Naive thymus-derived CD8-positive, alpha-beta T cell (primary cell): ENCODE measurements around the gene CCL27. TPM values are rescaled to one million over a fixed set of nuclear protein-coding genes. Genes with fewer than 3 reads are reported as not detected.

ENCODE experiments used
- ATAC-seq, 2 donors: fragments of 150-1000 bp; cut with Tn5 transposase in 1 of 2; sonication (Bioruptor Pico), chemical (Tn5 transposase) in 1 of 2; 1 replicate in 1 of 2; 2 replicates in 1 of 2; pipeline ENCODE4 v1.10.0; 2021; ENCODE audit warnings: mild to moderate bottlenecking in 2 of 2, moderate library complexity in 2 of 2
- POLR2A ChIA-PET: fragments of 350-600 bp; sonication (Branson Sonifier 250); formaldehyde crosslinking; loops from one replicate; lab custom pipeline; 2021; ENCODE audit warnings: antibody characterized with exemption; lab: Charles Lee
- DNase-seq, 10 donors: peaks; one replicate each; pipeline versions ENCODE4 v3.0.0 to v3.0.0-alpha.2; 2020 to 2022
- H3K27ac Mint-ChIP-seq, 10 donors: one replicate each; pipeline ENCODE4 v1.8.0; 2020 to 2022; ENCODE audit warnings: mild to moderate bottlenecking in 10 of 10, mixed read lengths in 10 of 10, moderate library complexity in 4 of 10, inconsistent platforms in 1 of 10
- H3K27me3 Mint-ChIP-seq, 5 donors: one replicate each; pipeline ENCODE4 v1.8.0; 2021 to 2022; ENCODE audit warnings: mixed read lengths in 5 of 5
- H3K36me3 Mint-ChIP-seq, 3 donors: one replicate each; pipeline ENCODE4 v1.8.0; 2020 to 2022; ENCODE audit warnings: mixed read lengths in 3 of 3, mild to moderate bottlenecking in 2 of 3, inconsistent platforms in 1 of 3
- H3K4me1 Mint-ChIP-seq, 4 donors: one replicate each; pipeline ENCODE4 v1.8.0; 2021 to 2022; ENCODE audit warnings: mixed read lengths in 4 of 4
- H3K4me3 Mint-ChIP-seq, 10 donors: one replicate each; pipeline ENCODE4 v1.8.0; 2020 to 2022; ENCODE audit warnings: mild to moderate bottlenecking in 10 of 10, mixed read lengths in 10 of 10, moderate library complexity in 6 of 10, inconsistent platforms in 1 of 10
- H3K9me3 Mint-ChIP-seq, 9 donors: one replicate each; pipeline ENCODE4 v1.8.0; 2020 to 2022; ENCODE audit warnings: mixed read lengths in 9 of 9, mild to moderate bottlenecking in 3 of 9, inconsistent platforms in 1 of 9, moderate library complexity in 1 of 9
- polyA plus RNA-seq, 3 donors: library from polyadenylated mRNA; unstranded; fragments of 300-500 nt; fragmentation: Illumina TruSeq; gene quantifications; one replicate each; pipeline ENCODE4 v1.2.3, GENCODE V29; 2021
- total RNA-seq, 8 experiments: library from RNA in 2 of 8; stranded (reverse) in 2 of 8; gene quantifications; one replicate each; pipeline ENCODE4 v1.2.3 and lab custom pipeline; 2021 to 2026

CCL27 gene
- total and polyA plus RNA-seq, 5 experiments from 2014 or later, result not detected

DNA sequence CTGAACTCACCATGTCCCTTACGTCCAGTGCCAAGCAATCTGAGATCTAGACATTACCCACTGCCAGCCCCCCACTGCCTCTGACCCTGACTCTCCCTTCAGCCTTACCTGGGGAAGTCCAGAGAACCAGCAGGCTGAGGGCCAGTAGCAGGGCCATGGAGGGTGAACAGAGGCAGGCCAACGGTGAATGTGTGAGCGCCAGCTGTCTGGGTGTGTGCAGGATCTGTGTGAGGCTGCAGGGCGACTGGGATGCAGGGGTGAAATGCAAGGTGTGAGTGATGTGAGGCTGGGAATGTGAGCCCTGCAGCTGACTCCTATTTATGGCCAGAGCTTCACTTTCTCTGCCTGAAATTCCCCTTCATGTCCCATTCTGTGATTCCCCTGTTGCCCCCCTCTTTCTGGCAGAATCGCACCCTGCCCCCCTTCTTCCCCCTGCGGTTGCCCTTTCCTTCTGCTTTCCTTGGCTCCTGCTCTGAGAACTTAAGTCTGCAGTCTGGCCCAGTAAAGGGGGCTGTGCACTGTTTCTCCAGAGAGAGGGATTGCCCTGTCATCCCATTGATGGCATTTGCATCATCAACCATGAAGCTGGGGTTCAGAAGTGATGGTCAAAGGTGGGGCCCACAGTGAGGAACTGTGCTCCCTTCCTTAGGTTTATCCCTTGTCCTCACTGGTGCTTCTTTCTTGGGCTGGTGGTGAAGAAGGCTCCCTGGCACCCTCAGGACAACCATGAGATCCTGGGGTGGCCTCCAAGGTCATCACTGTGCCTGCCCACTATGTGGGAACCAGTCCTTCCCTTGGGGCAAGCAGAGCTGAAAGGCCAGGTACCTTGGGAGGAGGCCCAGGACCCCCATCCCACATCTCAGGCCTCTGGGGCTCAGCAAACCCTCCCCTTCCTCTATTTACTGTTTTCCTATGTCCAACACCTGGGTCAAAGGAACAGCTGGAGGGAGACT is 28.8 kb upstream of the CCL27 start, which contains the start of gene CCL19:
Gene CCL19, minus strand, starts transcription at position 294 of the 953 bp plus-strand sequence. Its CDS starts 137 bp downstream, at position 157.
- Mint-ChIP-seq H3K27me3 (peaks cover 0 to 5% (median 2%) of the 10 kb centered on the region in 5 donors), H3K36me3 (no peaks in the 10 kb centered on the region), H3K27ac (peak within 1 kb of the TSS in 1 of 10 donors; percentile 55), H3K4me1 (no peaks in the 10 kb centered on the region), H3K4me3 (no peak within 1 kb of the TSS), H3K9me3 (no peaks in the 10 kb centered on the region)
- DNase-seq (no peak), ATAC-seq (no peak)
- POLR2A ChIA-PET, result no interaction called here

DNA sequence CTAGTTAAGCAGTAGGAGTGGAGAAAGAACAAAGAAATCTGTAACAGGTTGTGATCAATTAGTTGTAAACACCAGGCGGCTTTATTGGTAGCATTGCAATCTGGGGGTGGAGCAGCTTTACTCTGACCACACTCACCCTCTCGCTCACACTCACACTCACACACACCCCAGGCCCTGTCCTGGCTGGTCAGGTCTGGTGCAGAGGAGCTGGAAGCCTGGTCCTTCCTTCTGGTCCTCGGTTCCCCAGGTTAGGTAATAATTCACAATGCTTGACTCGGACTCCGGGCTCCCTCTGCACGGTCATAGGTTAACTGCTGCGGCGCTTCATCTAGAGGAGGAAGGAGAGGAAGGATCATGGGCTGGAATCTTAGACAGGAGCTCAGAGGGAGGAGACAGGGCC is 27.1 kb upstream of the CCL27 start:
- Mint-ChIP-seq H3K4me3 (no peak overlapping the region), H3K9me3 (no peaks in the 10 kb centered on the region), H3K36me3 (no peaks in the 10 kb centered on the region), H3K27ac (no peak overlapping the region), H3K27me3 (peaks cover 0 to 2% (median 0%) of the 10 kb centered on the region in 5 donors), H3K4me1 (no peaks in the 10 kb centered on the region)
- POLR2A ChIA-PET, result no interaction called here
- DNase-seq (no peak), ATAC-seq (no peak)

DNA sequence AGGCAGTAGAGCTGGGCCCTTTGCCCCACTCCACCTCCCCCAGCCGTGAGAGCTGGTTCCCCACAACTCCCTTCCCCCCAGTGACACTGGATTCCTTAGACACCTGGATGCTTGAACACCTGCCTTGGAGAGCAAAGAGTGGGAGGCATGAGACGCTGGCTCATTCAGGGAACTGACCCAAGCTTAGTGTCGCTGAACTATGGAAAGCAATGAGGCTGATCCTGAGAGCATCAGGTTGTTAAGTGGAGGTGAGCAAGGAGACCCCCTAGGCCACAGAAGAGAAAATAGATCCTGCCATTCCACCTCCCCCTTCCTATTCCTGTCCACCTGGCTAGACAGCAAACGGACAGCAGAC is 26.6 kb upstream of the CCL27 start:
- no peaks in the 10 kb centered on the region for H3K4me1 Mint-ChIP-seq
- no peak for ATAC-seq
- POLR2A ChIA-PET, result no interaction called here
- no peaks in the 10 kb centered on the region for H3K9me3 Mint-ChIP-seq
- H3K27me3 Mint-ChIP-seq, result peaks cover 0 to 2% (median 0%) of the 10 kb centered on the region in 5 donors
- H3K36me3 Mint-ChIP-seq, result no peaks in the 10 kb centered on the region
- no peak for DNase-seq
- H3K4me3 Mint-ChIP-seq, result no peak overlapping the region
- no peak overlapping the region for H3K27ac Mint-ChIP-seq

DNA sequence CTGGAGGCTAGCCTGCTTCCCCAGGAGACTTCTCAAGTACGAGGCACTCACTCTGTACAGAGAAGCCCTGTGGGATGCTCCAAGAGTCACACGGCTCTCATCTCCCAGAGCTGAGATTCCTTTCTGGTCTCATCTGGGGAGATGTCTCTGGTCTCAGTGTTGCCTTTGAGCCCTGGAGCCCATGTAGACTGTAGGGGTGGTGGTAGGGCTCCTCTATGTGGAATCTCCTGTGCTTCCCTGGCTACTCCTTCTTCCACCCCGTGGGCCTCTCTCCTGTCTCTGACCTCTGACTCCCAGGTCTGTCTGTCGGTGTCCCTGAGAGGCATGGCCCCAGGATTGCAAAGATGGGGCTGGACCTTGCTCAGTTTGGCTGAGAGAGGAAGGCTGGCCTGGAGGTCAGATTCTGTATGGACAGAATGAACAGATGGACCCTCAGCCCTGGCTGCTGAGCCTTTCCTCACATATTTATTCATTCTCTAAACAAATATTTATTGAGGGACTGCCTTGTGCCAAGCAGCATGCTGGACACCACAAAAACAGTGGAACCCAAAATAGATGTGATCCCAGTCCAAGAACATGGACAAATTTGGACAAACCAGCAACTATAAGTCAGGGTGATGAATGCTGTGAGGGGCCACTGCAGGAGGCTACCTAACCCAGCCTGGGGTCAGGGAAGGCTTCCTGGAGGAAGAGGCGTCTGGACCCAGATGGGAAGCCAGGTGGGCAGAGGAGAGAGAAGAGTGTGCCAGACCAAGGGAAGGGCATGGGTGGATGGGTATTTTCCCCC is 26.1 kb upstream of the CCL27 start:
- H3K4me1 Mint-ChIP-seq, result no peaks in the 10 kb centered on the region
- peaks cover 0 to 2% (median 0%) of the 10 kb centered on the region in 5 donors for H3K27me3 Mint-ChIP-seq
- POLR2A ChIA-PET, result no interaction called here
- ATAC-seq (no peak), DNase-seq (no peak)
- no peaks in the 10 kb centered on the region for H3K9me3 Mint-ChIP-seq
- no peaks in the 10 kb centered on the region for H3K36me3 Mint-ChIP-seq
- H3K4me3 Mint-ChIP-seq, result no peak overlapping the region
- peak overlapping the region in 1 of 10 donors; percentile 46 for H3K27ac Mint-ChIP-seq

DNA sequence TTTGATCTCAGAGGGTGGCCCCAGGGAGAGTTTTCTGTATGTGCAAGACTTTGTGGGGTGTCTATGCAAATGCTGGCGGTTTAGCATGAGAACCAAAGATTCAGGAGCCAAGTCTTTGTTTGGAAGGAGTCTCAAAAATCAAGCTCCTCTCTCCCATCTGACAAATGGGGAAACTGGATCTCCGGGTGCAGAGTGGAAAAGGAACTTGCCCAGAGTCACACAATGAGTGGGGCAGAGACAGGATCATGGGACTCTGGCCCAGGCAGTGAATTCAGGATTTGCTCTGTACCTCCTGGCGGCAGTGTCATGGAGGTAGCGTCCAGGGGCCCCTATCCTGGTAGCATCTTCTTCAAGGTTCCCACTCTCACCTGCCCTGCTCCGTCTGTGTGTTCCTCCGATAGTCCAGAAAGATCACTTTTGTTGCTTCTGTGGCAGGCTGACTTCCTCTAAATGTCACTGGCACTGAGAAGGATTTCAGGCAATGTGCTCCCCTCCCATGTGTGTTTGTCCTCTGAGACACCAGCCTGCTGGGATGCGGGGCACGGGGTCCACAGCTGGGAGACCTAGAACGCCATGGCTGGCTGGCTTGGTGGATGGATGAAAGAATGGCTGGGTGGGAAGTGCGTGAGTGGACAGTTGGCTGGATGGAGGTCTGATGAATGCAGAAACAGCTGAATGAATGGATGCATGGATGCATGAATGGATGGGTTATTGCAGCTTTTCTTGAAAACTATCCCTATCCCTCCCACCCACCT is 25.0 kb upstream of the CCL27 start:
- Mint-ChIP-seq H3K9me3 (no peaks in the 10 kb centered on the region), H3K27me3 (peaks cover 0 to 2% (median 0%) of the 10 kb centered on the region in 5 donors), H3K27ac (no peak overlapping the region), H3K4me3 (no peak overlapping the region), H3K36me3 (no peaks in the 10 kb centered on the region), H3K4me1 (no peaks in the 10 kb centered on the region)
- POLR2A ChIA-PET, result no interaction called here
- DNase-seq, result no peak
- ATAC-seq, result no peak

DNA sequence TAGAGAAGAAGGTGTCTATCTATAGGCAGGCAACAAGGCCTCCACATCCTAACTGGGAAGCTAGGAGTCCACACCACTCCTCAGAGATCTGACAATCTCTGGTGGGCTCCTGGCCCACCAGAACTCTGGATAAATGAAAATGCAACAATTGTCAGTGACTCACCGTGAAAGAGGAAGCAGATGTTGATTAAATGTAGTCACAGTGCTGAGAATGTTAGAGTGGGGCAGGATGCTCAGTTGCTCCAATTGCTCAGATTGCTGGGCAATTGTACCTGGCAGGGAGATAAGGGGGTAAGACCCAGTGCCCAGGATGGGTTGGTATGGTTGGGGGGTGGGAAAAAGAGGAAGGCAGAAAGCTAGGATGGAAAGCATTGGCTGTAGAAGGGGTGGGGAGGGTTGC is 24.3 kb upstream of the CCL27 start:
- H3K36me3 Mint-ChIP-seq, result no peaks in the 10 kb centered on the region
- no peak for DNase-seq
- H3K4me1 Mint-ChIP-seq, result no peaks in the 10 kb centered on the region
- no peak overlapping the region for H3K27ac Mint-ChIP-seq
- H3K4me3 Mint-ChIP-seq, result no peak overlapping the region
- H3K27me3 Mint-ChIP-seq, result peaks cover 0 to 2% (median 0%) of the 10 kb centered on the region in 5 donors
- no peaks in the 10 kb centered on the region for H3K9me3 Mint-ChIP-seq
- POLR2A ChIA-PET, result no interaction called here
- ATAC-seq, result no peak

DNA sequence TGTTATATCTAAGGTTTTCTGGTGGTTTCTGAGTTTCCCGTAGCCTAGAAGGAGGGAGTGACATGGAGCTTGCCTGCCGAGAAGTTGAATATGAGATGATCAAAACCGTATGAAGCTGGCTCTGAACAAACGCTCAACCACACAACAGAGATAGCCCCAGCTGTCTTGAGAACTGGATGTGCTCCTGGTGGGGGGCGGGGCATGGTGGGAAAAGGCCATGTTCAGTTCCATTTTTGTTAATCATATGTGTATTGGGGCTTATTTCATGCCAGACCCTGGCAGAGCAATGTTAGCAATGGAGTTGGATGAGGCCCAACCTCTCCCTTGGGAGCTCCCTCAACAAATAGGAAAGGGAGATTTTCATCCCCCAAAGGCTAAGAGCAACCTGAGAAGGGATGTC is 23.8 kb upstream of the CCL27 start:
- H3K36me3 Mint-ChIP-seq, result no peaks in the 10 kb centered on the region
- POLR2A ChIA-PET, result no interaction called here

DNA sequence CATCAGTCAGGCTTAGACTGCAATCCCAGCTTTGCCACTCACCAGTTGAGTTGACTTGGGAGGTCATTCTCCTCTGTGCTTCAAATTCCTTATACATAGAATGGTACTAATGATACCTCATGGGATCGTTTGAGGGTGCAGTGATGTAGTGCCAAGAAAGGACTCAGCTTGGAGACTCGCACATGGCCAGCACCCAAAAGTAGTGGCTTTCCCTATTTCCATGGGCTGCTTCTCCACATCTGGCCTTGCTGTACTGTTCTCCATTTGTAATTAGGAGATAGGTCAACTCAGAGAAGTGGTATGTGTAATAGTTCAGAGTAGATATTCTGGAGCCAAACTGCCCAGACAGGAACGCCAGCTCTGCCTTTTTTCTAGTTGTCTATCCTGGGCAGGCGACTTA is 23.1 kb upstream of the CCL27 start:
- no peaks in the 10 kb centered on the region for H3K9me3 Mint-ChIP-seq
- DNase-seq (no peak), ATAC-seq (no peak)
- H3K27ac Mint-ChIP-seq, result no peak overlapping the region
- peaks cover 0 to 2% (median 0%) of the 10 kb centered on the region in 5 donors for H3K27me3 Mint-ChIP-seq
- no peaks in the 10 kb centered on the region for H3K4me1 Mint-ChIP-seq
- no peaks in the 10 kb centered on the region for H3K36me3 Mint-ChIP-seq
- POLR2A ChIA-PET, result no interaction called here
- no peak overlapping the region for H3K4me3 Mint-ChIP-seq

More for the DNA sequence above, 23.8 kb upstream of the CCL27 start:
- Mint-ChIP-seq H3K27ac (no peak overlapping the region), H3K9me3 (no peaks in the 10 kb centered on the region), H3K4me1 (no peaks in the 10 kb centered on the region), H3K4me3 (no peak overlapping the region), H3K27me3 (peaks cover 0 to 2% (median 0%) of the 10 kb centered on the region in 5 donors)
- ATAC-seq (no peak), DNase-seq (no peak)

DNA sequence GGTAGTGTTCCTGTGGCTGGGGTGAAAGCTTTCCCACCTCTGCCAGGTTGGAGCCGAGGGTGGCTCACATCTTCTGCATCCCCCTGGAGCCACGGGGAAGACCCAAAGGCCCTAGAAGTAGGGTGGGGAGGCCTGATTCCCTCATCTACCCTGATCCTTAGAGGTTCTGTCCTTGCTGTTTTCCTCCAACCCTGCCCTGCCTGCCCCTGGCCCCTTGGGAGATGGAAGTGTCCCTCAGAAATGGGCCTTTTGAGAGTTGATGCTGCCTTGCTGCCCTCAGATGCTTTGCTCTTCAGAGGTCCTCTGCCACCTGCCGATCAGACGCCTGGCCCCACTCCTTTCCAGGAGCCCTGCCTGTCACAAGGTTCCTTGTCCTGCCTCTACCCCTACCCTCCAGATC is 22.4 kb upstream of the CCL27 start:
- H3K4me1 Mint-ChIP-seq, result no peaks in the 10 kb centered on the region
- no peak for DNase-seq
- POLR2A ChIA-PET, result no interaction called here
- no peak overlapping the region for H3K27ac Mint-ChIP-seq
- no peaks in the 10 kb centered on the region for H3K36me3 Mint-ChIP-seq
- H3K27me3 Mint-ChIP-seq, result peaks cover 0 to 2% (median 0%) of the 10 kb centered on the region in 5 donors
- no peak overlapping the region for H3K4me3 Mint-ChIP-seq
- H3K9me3 Mint-ChIP-seq, result no peaks in the 10 kb centered on the region
- no peak for ATAC-seq

DNA sequence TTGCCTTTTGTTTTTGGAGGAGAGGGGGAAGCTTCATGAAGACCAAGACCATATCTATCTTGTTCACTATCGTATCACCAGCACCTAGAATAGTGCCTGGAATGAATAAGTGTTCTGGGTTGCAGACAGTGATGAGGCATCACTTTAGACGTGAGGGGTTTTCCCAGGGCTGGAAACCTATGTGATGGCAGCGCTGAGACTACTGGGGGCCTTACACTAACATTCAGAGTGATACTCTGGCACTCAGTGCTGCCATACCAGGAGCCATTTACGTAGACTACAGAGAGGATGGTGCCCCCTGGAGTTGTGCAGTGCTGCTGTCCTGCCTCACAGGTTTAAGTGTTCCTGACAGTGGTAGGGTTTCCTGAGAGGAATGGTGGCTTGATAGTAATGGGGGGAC is 21.7 kb upstream of the CCL27 start:
- Mint-ChIP-seq H3K4me3 (no peak overlapping the region), H3K27me3 (peaks cover 0 to 1% (median 0%) of the 10 kb centered on the region in 5 donors), H3K36me3 (no peaks in the 10 kb centered on the region), H3K27ac (no peak overlapping the region), H3K9me3 (no peaks in the 10 kb centered on the region), H3K4me1 (no peaks in the 10 kb centered on the region)
- POLR2A ChIA-PET, result no interaction called here
- DNase-seq (no peak), ATAC-seq (no peak)

DNA sequence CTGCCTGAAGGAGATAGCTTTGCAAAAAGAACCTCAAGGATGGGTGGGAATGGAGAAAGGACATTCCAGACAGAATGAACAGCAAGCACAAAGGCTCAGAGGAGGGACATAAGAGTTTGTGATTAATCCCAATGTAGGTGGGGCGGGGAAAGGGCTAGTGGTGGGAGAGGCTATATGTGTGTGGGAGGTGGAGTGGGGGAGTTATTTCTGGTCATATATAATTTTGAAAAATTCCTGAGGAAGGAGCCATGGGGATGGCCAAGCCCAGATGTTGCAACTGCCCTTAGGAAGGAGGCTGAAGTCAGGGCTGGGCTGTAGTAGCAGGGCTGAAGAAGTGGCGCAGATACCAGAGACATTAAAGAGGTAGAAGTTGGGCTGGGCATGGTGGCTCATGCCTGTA is 13.4 kb upstream of the CCL27 start:
- POLR2A ChIA-PET, result no interaction called here
- no peak for ATAC-seq

DNA sequence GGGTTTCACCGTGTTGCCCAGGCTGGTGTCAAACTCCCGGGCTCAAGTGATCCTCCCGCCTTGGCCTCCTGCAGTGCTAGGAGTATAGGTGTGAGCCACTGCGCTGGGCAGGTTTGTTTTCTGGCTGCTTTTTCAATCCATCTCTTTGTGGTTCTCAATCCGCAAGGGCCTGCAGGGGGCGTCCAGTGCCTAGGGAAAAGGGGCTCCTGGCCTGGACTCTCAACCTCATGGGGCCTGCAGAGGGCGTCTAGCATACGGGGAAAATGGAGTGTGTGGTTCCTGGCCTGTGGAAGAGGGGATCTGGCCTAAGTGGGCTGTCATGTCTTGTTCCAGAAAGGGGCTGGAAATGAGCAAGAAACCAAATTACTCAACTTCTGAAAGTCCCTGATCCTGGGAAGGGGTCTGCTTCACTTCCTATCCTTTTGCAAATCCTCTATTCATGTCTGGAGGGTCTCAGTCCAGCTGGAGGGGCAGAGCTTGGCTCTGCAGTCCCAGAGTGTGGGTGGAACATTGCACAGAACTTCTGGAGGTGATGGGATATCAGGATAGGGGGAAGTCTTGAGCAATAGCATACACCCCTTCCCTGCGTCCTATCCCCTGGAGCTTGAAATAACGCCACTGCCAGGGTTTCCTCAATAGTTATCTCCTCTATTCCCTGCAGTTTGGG is 12.7 kb upstream of the CCL27 start:
- DNase-seq, result peak; percentile 21 to 78 (median 38)
- POLR2A ChIA-PET, result no interaction called here
- Mint-ChIP-seq H3K9me3 (peaks cover 0 to 7% (median 0%) of the 10 kb centered on the region in 9 donors), H3K27ac (peak overlapping the region in 2 of 10 donors; percentile 19 to 57), H3K4me1 (peaks cover 0 to 2% (median under 1%) of the 10 kb centered on the region in 4 donors), H3K27me3 (no peaks in the 10 kb centered on the region), H3K36me3 (peaks cover 0 to 5% (median 0%) of the 10 kb centered on the region in 3 donors), H3K4me3 (no peak overlapping the region)
- ATAC-seq, result peak; percentile 65 to 87

More for the DNA sequence above, 13.4 kb upstream of the CCL27 start:
- no peak for DNase-seq
- peaks cover 0 to 3% (median 0%) of the 10 kb centered on the region in 9 donors for H3K9me3 Mint-ChIP-seq
- H3K36me3 Mint-ChIP-seq, result no peaks in the 10 kb centered on the region
- peaks cover 0 to 2% (median under 1%) of the 10 kb centered on the region in 4 donors for H3K4me1 Mint-ChIP-seq
- peak overlapping the region in 2 of 10 donors; percentile 0 to 57 for H3K27ac Mint-ChIP-seq
- peaks cover 0 to 1% (median 0%) of the 10 kb centered on the region in 5 donors for H3K27me3 Mint-ChIP-seq
- H3K4me3 Mint-ChIP-seq, result peak overlapping the region in 1 of 10 donors; percentile 44
